ENCODE measurements around the gene CLASP1.
"Not testable (repeated sequence)": the region's sequence is repeated elsewhere in the genome, so short reads cannot be mapped to it uniquely, and the experiment has no call there.

CLASP1 gene

GRCh38 chr2:121677855-121678254 lies 28.6 kb upstream of the CLASP1 start:
- no peak for ATAC-seq
- no peak for TF ChIP-seq ISL1 (CRISPR knock-in tag; IDR thresholded peaks at IDR 0.05)
- TF ChIP-seq ZFP3 (CRISPR knock-in tag; IDR thresholded peaks at IDR 0.05) = no peak
- TF ChIP-seq OSR1 (CRISPR knock-in tag; IDR thresholded peaks at IDR 0.05) = no peak
- TF ChIP-seq CREB5 (CRISPR knock-in tag; IDR thresholded peaks at IDR 0.05; ENCODE audit: low read depth) = no peak
- TF ChIP-seq PPARA (CRISPR knock-in tag; IDR thresholded peaks at IDR 0.05; ENCODE audit: borderline replicate concordance) = no peak
- TF ChIP-seq CSDC2 (CRISPR knock-in tag; IDR thresholded peaks at IDR 0.05) = no peak
- TF ChIP-seq TCF4 (CRISPR knock-in tag; IDR thresholded peaks at IDR 0.05; ENCODE audit: borderline replicate concordance) = no peak
- no peak for TF ChIP-seq GLIS3 (CRISPR knock-in tag; IDR thresholded peaks at IDR 0.05)
- TF ChIP-seq TOX (CRISPR knock-in tag; IDR thresholded peaks at IDR 0.05; ENCODE audit: borderline replicate concordance) = no peak
- no peak for TF ChIP-seq ZC3H10 (CRISPR knock-in tag; IDR thresholded peaks at IDR 0.05)

GRCh38 chr2:121671621-121672020 lies 22.4 kb upstream of the CLASP1 start:
- ATAC-seq = not testable (repeated sequence)

- no peak for TF ChIP-seq TCF4 (CRISPR knock-in tag; IDR thresholded peaks at IDR 0.05; ENCODE audit: borderline replicate concordance)
- TF ChIP-seq ZC3H10 (CRISPR knock-in tag; IDR thresholded peaks at IDR 0.05) = no peak
- no peak for TF ChIP-seq BACH2 (CRISPR knock-in tag; IDR thresholded peaks at IDR 0.05; ENCODE audit: borderline replicate concordance)
- no peak for TF ChIP-seq ARNTL (CRISPR knock-in tag; IDR thresholded peaks at IDR 0.05; ENCODE audit: borderline replicate concordance, low read depth)
- TF ChIP-seq POU6F1 (CRISPR knock-in tag; IDR thresholded peaks at IDR 0.05; ENCODE audit: borderline replicate concordance, low read depth) = no peak
- TF ChIP-seq SNAI2 (CRISPR knock-in tag; IDR thresholded peaks at IDR 0.05) = no peak
- TF ChIP-seq ZNF565 (CRISPR knock-in tag; conservative IDR thresholded peaks at IDR 0.05; ENCODE audit: low read depth) = no peak
- no peak for TF ChIP-seq RARB (CRISPR knock-in tag; IDR thresholded peaks at IDR 0.05)
- no peak for TF ChIP-seq ZFP30 (CRISPR knock-in tag; IDR thresholded peaks at IDR 0.05)
- TF ChIP-seq TOX (CRISPR knock-in tag; IDR thresholded peaks at IDR 0.05; ENCODE audit: borderline replicate concordance) = no peak
- no peak for TF ChIP-seq PPARA (CRISPR knock-in tag; IDR thresholded peaks at IDR 0.05; ENCODE audit: borderline replicate concordance)
- no peak for TF ChIP-seq TSHZ2 (CRISPR knock-in tag; IDR thresholded peaks at IDR 0.05)
- TF ChIP-seq GLIS3 (CRISPR knock-in tag; IDR thresholded peaks at IDR 0.05) = no peak
- no peak for TF ChIP-seq ZFP3 (CRISPR knock-in tag; IDR thresholded peaks at IDR 0.05)
- no peak for TF ChIP-seq OSR1 (CRISPR knock-in tag; IDR thresholded peaks at IDR 0.05)
- no peak for TF ChIP-seq ISL1 (CRISPR knock-in tag; IDR thresholded peaks at IDR 0.05)
- ATAC-seq = no peak
Measured at GRCh38 chr2:121670181-121670580, 20.9 kb upstream of the CLASP1 start.

GRCh38 chr2:121667618-121668017 lies 18.4 kb upstream of the CLASP1 start:
- ATAC-seq = no peak
- TF ChIP-seq PATZ1 (CRISPR knock-in tag; IDR thresholded peaks at IDR 0.05; ENCODE audit: borderline replicate concordance) (no peak), TOX (CRISPR knock-in tag; IDR thresholded peaks at IDR 0.05; ENCODE audit: borderline replicate concordance) (no peak), OSR1 (CRISPR knock-in tag; IDR thresholded peaks at IDR 0.05) (no peak), BACH2 (CRISPR knock-in tag; IDR thresholded peaks at IDR 0.05; ENCODE audit: borderline replicate concordance) (no peak), ZNF565 (CRISPR knock-in tag; conservative IDR thresholded peaks at IDR 0.05; ENCODE audit: low read depth) (no peak), RARB (CRISPR knock-in tag; IDR thresholded peaks at IDR 0.05) (no peak), CSRNP3 (CRISPR knock-in tag; IDR thresholded peaks at IDR 0.05) (no peak), PPARA (CRISPR knock-in tag; IDR thresholded peaks at IDR 0.05; ENCODE audit: borderline replicate concordance) (no peak)

Data from SK-N-SH treated with all-trans-retinoic acid at 6 μM for 48 hours (cell line).